Prostate gland (tissue), 2 donors: ENCODE results near the gene CATSPERZ.

ENCODE experiments used
- CTCF ChIP-seq, 4 experiments: fragments of 200-600 bp in 2 of 4; fragments of 450-650 bp in 2 of 4; sonication (generic) in 2 of 4; IDR thresholded peaks; 1 replicate in 3 of 4; 2 replicates in 1 of 4; pipeline ENCODE4 v1.5.1; 2016 to 2019; ENCODE audit warnings: antibody characterized with exemption in 4 of 4, mild to moderate bottlenecking in 2 of 4, moderate library complexity in 2 of 4
- POLR2A ChIP-seq: fragments of 450-650 bp; IDR thresholded peaks from one replicate; pipeline ENCODE4 v1.6.1; 2016; ENCODE audit warnings: antibody characterized with exemption, mild to moderate bottlenecking

GRCh38 chr11:64318766-64319761 is 18.9 kb downstream of the CATSPERZ start:
- TF ChIP-seq POLR2A, result no peak
- no peak for TF ChIP-seq CTCF (IDR thresholded peaks at IDR 0.05)
